ENCODE measurements around the gene METTL22. TPM values are rescaled to one million over a fixed set of nuclear protein-coding genes. Genes with fewer than 3 reads are reported as not detected.

Gene METTL22
- total and polyA plus RNA-seq, 10 of the 15 experiments (the other 5 are each of a cell fraction or from before 2014, with no cell fraction given): 6.4 to 34.7 (median 18.8) TPM

DNA sequence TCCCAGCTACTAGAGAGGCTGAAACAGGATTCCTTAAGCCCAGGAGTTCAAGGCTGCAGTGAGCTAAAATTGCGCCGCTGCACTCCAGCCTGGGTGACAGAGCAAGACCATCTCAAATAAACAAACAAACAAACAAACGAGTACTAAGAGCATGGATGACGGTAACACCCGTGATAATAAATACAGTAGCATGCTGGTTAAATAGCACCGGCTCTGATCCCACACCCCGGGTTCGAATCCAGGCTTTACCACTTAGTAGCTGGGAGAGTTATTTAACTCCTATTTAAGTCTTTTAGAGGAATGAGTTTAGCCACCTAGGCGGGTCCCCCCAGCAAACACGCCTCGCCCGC lies 301 bp upstream of the METTL22 start (continued):
- TF ChIP-seq, protein P1, sequence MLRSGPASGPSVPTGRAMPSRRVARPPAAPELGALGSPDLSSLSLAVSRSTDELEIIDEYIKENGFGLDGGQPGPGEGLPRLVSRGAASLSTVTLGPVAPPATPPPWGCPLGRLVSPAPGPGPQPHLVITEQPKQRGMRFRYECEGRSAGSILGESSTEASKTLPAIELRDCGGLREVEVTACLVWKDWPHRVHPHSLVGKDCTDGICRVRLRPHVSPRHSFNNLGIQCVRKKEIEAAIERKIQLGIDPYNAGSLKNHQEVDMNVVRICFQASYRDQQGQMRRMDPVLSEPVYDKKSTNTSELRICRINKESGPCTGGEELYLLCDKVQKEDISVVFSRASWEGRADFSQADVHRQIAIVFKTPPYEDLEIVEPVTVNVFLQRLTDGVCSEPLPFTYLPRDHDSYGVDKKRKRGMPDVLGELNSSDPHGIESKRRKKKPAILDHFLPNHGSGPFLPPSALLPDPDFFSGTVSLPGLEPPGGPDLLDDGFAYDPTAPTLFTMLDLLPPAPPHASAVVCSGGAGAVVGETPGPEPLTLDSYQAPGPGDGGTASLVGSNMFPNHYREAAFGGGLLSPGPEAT (IDR thresholded peaks at IDR 0.05; ENCODE audit: low read depth): no peak
- no peak for TF ChIP-seq FOS (IDR thresholded peaks at IDR 0.05; ENCODE audit: borderline replicate concordance, extremely low read depth, insufficient read length)

GRCh38 chr16:8622315-8622656 lies 788 bp downstream of the METTL22 start:
- RAD21 ChIA-PET (ENCODE audit: unreplicated experiment): no interaction called here
- H3K27ac ChIP-seq (ENCODE audit: control insufficient read depth, insufficient read depth): peak overlapping the region; percentile 64
- FAIRE-seq (peak; percentile 13), ATAC-seq (peak; percentile 54), DNase-seq (ENCODE audit: low read depth, low spot score) (no peak)
- 13% methylated on average over 4 of the region's 4 CpGs for WGBS (ENCODE audit: insufficient coverage, insufficient replicate concordance, low lambda C conversion rate, missing lambda C conversion rate)
- intact Hi-C loops (cut with micrococcal nuclease; ENCODE audit: unreplicated experiment): loop anchor here (5.0 kb wide), 1 partner anchor 45 kb away; no protein-coding TSS in a partner anchor
- peak overlapping the region; percentile 99 for H3K4me3 ChIP-seq
- CTCF ChIA-PET: interaction anchor here (0.7 to 1.4 kb wide), 2 partner anchors 50 to 517 kb away, joined by 3 to 4 read pairs; no protein-coding TSS in a partner anchor
- H3K9me3 ChIP-seq (replicated peaks; ENCODE audit: control insufficient read depth, insufficient read depth, low read length): no peaks in the 10 kb centered on the region
- no peaks in the 10 kb centered on the region for H4K20me1 ChIP-seq (ENCODE audit: control insufficient read depth, insufficient read depth)
- peaks cover 22% of the 10 kb centered on the region for H3K79me2 ChIP-seq (ENCODE audit: control insufficient read depth, insufficient read depth, low read length)
- H3K4me2 ChIP-seq (ENCODE audit: control insufficient read depth, insufficient read depth): peak overlapping the region; percentile 85
- BruUV-seq (replicated peaks): no TSS peak
- H3K27me3 ChIP-seq (replicated peaks in 1 of 2; ENCODE audit: control insufficient read depth in 2 of 2, insufficient read depth in 2 of 2, low read length in 1 of 2): peaks cover 0 to 1% of the 10 kb centered on the region in 2 experiments; a peak in 1 of 4 replicates
- no peak for TF ChIP-seq ZNF384 (IDR thresholded peaks at IDR 0.05; ENCODE audit: borderline replicate concordance, low read depth, low read length)
- no peak for TF ChIP-seq FOXK2 (IDR thresholded peaks at IDR 0.05)
- no peak for TF ChIP-seq RAD51 (IDR thresholded peaks at IDR 0.05)
- TF ChIP-seq HDAC6 (IDR thresholded peaks at IDR 0.05; ENCODE audit: unreplicated experiment): no peak
- no peak for TF ChIP-seq RUNX3 (IDR thresholded peaks at IDR 0.05; ENCODE audit: low read length)
- no peak for TF ChIP-seq MTA2 (IDR thresholded peaks at IDR 0.05; ENCODE audit: low read depth)
- TF ChIP-seq PAX8 (IDR thresholded peaks at IDR 0.05): no peak
- TF ChIP-seq, protein P2, sequence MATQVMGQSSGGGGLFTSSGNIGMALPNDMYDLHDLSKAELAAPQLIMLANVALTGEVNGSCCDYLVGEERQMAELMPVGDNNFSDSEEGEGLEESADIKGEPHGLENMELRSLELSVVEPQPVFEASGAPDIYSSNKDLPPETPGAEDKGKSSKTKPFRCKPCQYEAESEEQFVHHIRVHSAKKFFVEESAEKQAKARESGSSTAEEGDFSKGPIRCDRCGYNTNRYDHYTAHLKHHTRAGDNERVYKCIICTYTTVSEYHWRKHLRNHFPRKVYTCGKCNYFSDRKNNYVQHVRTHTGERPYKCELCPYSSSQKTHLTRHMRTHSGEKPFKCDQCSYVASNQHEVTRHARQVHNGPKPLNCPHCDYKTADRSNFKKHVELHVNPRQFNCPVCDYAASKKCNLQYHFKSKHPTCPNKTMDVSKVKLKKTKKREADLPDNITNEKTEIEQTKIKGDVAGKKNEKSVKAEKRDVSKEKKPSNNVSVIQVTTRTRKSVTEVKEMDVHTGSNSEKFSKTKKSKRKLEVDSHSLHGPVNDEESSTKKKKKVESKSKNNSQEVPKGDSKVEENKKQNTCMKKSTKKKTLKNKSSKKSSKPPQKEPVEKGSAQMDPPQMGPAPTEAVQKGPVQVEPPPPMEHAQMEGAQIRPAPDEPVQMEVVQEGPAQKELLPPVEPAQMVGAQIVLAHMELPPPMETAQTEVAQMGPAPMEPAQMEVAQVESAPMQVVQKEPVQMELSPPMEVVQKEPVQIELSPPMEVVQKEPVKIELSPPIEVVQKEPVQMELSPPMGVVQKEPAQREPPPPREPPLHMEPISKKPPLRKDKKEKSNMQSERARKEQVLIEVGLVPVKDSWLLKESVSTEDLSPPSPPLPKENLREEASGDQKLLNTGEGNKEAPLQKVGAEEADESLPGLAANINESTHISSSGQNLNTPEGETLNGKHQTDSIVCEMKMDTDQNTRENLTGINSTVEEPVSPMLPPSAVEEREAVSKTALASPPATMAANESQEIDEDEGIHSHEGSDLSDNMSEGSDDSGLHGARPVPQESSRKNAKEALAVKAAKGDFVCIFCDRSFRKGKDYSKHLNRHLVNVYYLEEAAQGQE (IDR thresholded peaks at IDR 0.05; ENCODE audit: low read depth, low read length): no peak
- no peak for TF ChIP-seq SIN3A (IDR thresholded peaks at IDR 0.05; ENCODE audit: low read depth, low read length)
- peaks cover 3% of the 10 kb centered on the region in 2 experiments; a peak in 2 of 4 replicates for H3K36me3 ChIP-seq (ENCODE audit: control insufficient read depth in 2 of 2, insufficient read depth in 2 of 2, low read length in 1 of 2)
- peak overlapping the region; percentile 89 for H3K9ac ChIP-seq (ENCODE audit: control insufficient read depth, insufficient read depth, low read length)
- peak overlapping the region; percentile 64; the same call in 1 of the 2 replicates for H2AFZ ChIP-seq (ENCODE audit: control insufficient read depth, low read depth, low read length)
- SMC1A ChIA-PET (ENCODE audit: uncharacterized antibody, unreplicated experiment): interaction anchor here (0.9 kb wide), 1 partner anchor 174 kb away, joined by 3 read pairs; no protein-coding TSS in a partner anchor
- POLR2A ChIA-PET: no interaction called here
- in situ Hi-C loops (cut with MboI): no loop called here
- H3K4me1 ChIP-seq (ENCODE audit: control insufficient read depth, insufficient read depth, low read length): no peaks in the 10 kb centered on the region

Data from GM12878 (cell line).